Stimulated activated naive CD4-positive, alpha-beta T cell (primary cell): ENCODE results near the gene SLC35G1.

Experiments used
- DNase-seq, 6 experiments: peaks; one replicate each; lab custom pipeline; 2025; lab: John Stamatoyannopoulos, UW

The SLC35G1 gene

DNA sequence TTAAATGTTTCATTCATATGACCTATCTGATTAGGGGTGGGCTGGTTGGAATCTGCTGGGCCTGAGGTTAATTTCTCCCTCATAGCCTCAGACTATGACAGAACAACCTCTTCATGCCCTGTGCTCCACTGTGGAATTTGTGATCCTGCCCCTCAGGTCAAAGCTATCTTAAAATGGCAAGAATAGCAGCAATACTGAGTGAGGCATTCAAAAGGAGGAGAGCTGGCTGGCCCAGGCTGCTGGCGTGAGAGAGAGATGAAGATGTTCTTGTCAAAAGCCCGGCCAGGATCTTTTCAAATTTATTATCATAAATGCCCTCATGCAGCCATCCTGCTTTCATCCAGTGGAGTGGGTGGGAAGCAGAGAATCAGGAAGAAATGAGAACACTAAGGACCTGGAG lies 58.1 kb downstream of the SLC35G1 start:
- no peak for DNase-seq
